Neural progenitor cell (in vitro differentiated cells): ENCODE data around the gene SLC4A5. TPM values are rescaled to one million over a fixed set of nuclear protein-coding genes. Genes with fewer than 3 reads are reported as not detected.

ENCODE experiments used
- DNase-seq: peaks from one replicate; pipeline ENCODE4 v3.0.0-alpha.2; 2016; ENCODE audit warnings: low spot score
- H2AFZ ChIP-seq: fragments of 200-600 bp; sonication (generic); replicated peaks from 2 replicates; pipeline ENCODE4 v1.6.1; 2016; ENCODE audit warnings: antibody characterized with exemption
- H3F3A ChIP-seq: fragments of 200-600 bp; sonication (generic); 2 replicates; pipeline ENCODE4 v1.6.1; 2016; ENCODE audit warnings: antibody characterized with exemption, low read depth
- H3K27ac ChIP-seq: fragments of 200-600 bp; sonication (generic); 2 replicates; pipeline ENCODE4 v1.5.1; 2016; ENCODE audit warnings: mild to moderate bottlenecking
- H3K27me3 ChIP-seq: fragments of 200-600 bp; sonication (generic); 2 replicates; pipeline ENCODE4 v1.6.1; 2016; ENCODE audit warnings: mild to moderate bottlenecking, moderate library complexity
- H3K36me3 ChIP-seq: fragments of 200-600 bp; sonication (generic); 2 replicates; pipeline ENCODE4 v1.5.1; 2016
- H3K4me1 ChIP-seq: fragments of 200-600 bp; sonication (generic); 2 replicates; pipeline ENCODE4 v1.6.1; 2016; ENCODE audit warnings: mixed run types
- H3K4me2 ChIP-seq: fragments of 200-600 bp; sonication (generic); 2 replicates; pipeline ENCODE4 v1.6.1; 2016
- H3K4me3 ChIP-seq: fragments of 200-600 bp; sonication (generic); 2 replicates; pipeline ENCODE4 v1.5.1; 2016
- H3K79me2 ChIP-seq: fragments of 200-600 bp; sonication (generic); 2 replicates; pipeline ENCODE4 v1.6.1; 2016; ENCODE audit warnings: low read depth
- H3K9ac ChIP-seq: fragments of 200-600 bp; sonication (generic); 2 replicates; pipeline ENCODE4 v1.6.1; 2016
- H3K9me3 ChIP-seq: fragments of 200-600 bp; sonication (generic); 2 replicates; pipeline ENCODE4 v1.5.1; 2016; ENCODE audit warnings: low read depth
- H4K20me1 ChIP-seq: fragments of 200-600 bp; sonication (generic); 2 replicates; pipeline ENCODE4 v1.6.1; 2016; ENCODE audit warnings: low read depth
- H3K27ac Mint-ChIP-seq: 3 replicates; pipeline ENCODE4 v1.8.0; 2021; ENCODE audit warnings: mixed read lengths
- H3K27me3 Mint-ChIP-seq: 2 replicates; pipeline ENCODE4 v1.8.0; 2022; ENCODE audit warnings: low read depth, mild to moderate bottlenecking, inconsistent platforms, moderate library complexity, mixed read lengths; ENCODE audit not compliant: insufficient read depth
- H3K36me3 Mint-ChIP-seq: 3 replicates; pipeline ENCODE4 v1.8.0; 2021; ENCODE audit warnings: mixed read lengths
- H3K4me1 Mint-ChIP-seq: 3 replicates; pipeline ENCODE4 v1.8.0; 2021; ENCODE audit warnings: mixed read lengths
- H3K4me3 Mint-ChIP-seq: 3 replicates; pipeline ENCODE4 v1.8.0; 2021; ENCODE audit warnings: mild to moderate bottlenecking, moderate library complexity, mixed read lengths
- H3K9me3 Mint-ChIP-seq: 3 replicates; pipeline ENCODE4 v1.8.0; 2020; ENCODE audit warnings: mixed read lengths
- EZH2 ChIP-seq: fragments of 200-600 bp; sonication (generic); IDR thresholded peaks from 2 replicates; pipeline ENCODE4 v1.6.1; 2017; ENCODE audit warnings: antibody characterized with exemption, mild to moderate bottlenecking, moderate library complexity
- EZH2phosphoT487 ChIP-seq: fragments of 200-600 bp; sonication (generic); IDR thresholded peaks from 2 replicates; pipeline ENCODE4 v1.6.1; 2017; ENCODE audit warnings: antibody characterized with exemption
- total RNA-seq: library from RNA; depleted of rRNA; stranded (reverse); fragments of >200 nt; gene quantifications from 2 replicates; pipeline ENCODE4 v1.2.3, GENCODE V29; 2015; ENCODE audit warnings: low replicate concordance
- TF ChIP-seq, protein P1 (sequence below): fragments of 200-600 bp; sonication (generic); IDR thresholded peaks from 2 replicates; pipeline ENCODE4 v1.5.1; 2017; ENCODE audit warnings: antibody characterized with exemption, mild to moderate bottlenecking

SLC4A5 gene
- total RNA-seq, 1 donor from 2014 or later = 2.0 TPM

DNA sequence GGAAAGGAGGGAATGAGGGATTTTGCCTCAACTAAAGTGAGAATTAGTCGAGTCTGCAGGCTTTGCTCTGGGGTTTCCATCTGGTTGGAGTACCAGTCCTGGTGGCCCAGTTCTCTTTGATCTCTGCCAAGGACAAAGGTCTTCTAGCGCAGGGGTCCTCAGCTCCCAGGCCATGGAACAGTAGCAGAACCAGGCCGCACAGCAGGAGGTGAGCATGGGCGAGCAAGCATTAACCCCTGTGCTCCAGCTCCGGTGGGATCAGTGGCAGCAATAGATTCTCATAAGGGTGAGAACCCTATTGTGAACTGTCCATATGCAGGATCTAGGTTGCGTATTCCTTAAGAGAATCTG, 120.9 kb downstream of the SLC4A5 start:
- peaks cover 11% of the 10 kb centered on the region for H3K36me3 Mint-ChIP-seq
- TF ChIP-seq EZH2phosphoT487 (no peak), EZH2 (no peak)
- TF ChIP-seq, protein P1, sequence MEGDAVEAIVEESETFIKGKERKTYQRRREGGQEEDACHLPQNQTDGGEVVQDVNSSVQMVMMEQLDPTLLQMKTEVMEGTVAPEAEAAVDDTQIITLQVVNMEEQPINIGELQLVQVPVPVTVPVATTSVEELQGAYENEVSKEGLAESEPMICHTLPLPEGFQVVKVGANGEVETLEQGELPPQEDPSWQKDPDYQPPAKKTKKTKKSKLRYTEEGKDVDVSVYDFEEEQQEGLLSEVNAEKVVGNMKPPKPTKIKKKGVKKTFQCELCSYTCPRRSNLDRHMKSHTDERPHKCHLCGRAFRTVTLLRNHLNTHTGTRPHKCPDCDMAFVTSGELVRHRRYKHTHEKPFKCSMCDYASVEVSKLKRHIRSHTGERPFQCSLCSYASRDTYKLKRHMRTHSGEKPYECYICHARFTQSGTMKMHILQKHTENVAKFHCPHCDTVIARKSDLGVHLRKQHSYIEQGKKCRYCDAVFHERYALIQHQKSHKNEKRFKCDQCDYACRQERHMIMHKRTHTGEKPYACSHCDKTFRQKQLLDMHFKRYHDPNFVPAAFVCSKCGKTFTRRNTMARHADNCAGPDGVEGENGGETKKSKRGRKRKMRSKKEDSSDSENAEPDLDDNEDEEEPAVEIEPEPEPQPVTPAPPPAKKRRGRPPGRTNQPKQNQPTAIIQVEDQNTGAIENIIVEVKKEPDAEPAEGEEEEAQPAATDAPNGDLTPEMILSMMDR = no peak
- Histone ChIP-seq H3K4me3 (no peak overlapping the region), H2AFZ (no peak overlapping the region), H3K9me3 (no peaks in the 10 kb centered on the region), H3K4me1 (peaks cover 5% of the 10 kb centered on the region), H3F3A (peaks cover 3% of the 10 kb centered on the region), H3K4me2 (no peak overlapping the region), H3K27ac (no peak overlapping the region), H3K79me2 (no peaks in the 10 kb centered on the region), H3K36me3 (no peaks in the 10 kb centered on the region), H3K9ac (no peak overlapping the region), H3K27me3 (no peaks in the 10 kb centered on the region), H4K20me1 (no peaks in the 10 kb centered on the region)
- peaks cover 8% of the 10 kb centered on the region for H3K27me3 Mint-ChIP-seq
- H3K4me3 Mint-ChIP-seq = no peak overlapping the region
- no peak for DNase-seq
- H3K27ac Mint-ChIP-seq = peak overlapping the region; percentile 67
- peaks cover 9% of the 10 kb centered on the region for H3K4me1 Mint-ChIP-seq
- no peaks in the 10 kb centered on the region for H3K9me3 Mint-ChIP-seq

DNA sequence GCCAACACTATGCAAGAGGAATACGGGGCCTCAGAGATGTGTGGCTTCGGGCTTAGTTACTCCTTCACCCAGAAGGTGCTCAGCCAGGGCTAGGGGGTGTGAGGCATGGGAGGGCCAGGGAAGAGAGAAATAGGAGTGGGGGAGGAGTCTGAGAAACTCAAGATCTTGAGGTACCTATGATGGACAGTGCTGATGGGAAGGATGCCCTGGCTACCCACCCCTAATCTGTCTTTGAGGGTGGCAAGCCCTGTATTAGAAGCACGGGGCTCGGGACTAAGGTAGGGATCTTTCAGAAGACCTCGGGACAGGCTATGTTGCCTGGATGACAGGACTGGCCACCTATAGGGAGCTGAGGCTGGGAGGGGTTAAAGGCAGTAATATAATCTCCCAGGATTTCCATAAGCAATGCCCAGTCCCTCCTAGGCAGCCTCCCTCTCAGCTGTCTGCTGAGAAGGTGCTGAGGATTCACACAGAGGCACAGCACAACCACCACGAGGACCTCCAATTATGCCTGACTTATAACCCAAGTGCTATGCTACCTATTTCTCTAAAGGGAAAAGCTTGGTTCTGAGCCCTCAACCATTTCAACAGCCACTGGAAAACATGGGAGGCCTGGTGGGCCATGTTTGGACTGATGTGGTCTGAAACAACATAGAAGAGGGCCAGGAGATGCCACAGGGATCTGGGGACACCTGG, 121.5 kb downstream of the SLC4A5 start:
- Histone ChIP-seq H3K27me3 (no peaks in the 10 kb centered on the region), H3K4me1 (peaks cover 5% of the 10 kb centered on the region), H3F3A (peaks cover 3% of the 10 kb centered on the region), H3K4me3 (no peak overlapping the region), H2AFZ (no peak overlapping the region), H3K4me2 (no peak overlapping the region), H4K20me1 (no peaks in the 10 kb centered on the region), H3K9me3 (no peaks in the 10 kb centered on the region), H3K36me3 (no peaks in the 10 kb centered on the region), H3K9ac (no peak overlapping the region), H3K79me2 (no peaks in the 10 kb centered on the region), H3K27ac (no peak overlapping the region)
- Mint-ChIP-seq H3K27ac (no peak overlapping the region), H3K4me1 (peaks cover 9% of the 10 kb centered on the region), H3K36me3 (peaks cover 11% of the 10 kb centered on the region), H3K27me3 (peaks cover 8% of the 10 kb centered on the region), H3K4me3 (no peak overlapping the region), H3K9me3 (no peaks in the 10 kb centered on the region)
- DNase-seq = no peak
- TF ChIP-seq, protein P1 = no peak
- TF ChIP-seq EZH2phosphoT487 = no peak
- TF ChIP-seq EZH2 = no peak

DNA sequence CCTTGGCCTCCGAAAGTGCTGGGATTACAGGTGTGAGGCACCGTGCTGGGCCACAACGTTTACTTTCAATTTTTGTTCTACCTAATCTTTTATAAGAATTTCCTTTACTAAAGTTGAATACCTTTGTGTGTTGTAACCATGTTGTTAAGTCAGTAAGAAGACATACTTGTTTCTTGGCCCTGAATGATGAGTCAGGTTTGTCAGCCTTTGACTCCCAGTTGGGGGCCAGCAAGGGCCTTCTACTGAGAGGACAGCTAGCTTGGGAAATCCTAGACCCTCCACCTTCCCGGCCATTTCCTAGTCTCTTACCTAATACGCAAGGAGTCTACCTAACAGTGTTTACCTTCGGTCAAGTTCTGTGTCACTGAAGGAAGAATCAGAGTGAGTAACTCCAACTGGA, 122.1 kb downstream of the SLC4A5 start:
- TF ChIP-seq, protein P1 = no peak
- TF ChIP-seq EZH2 (no peak), EZH2phosphoT487 (no peak)
- H3K9ac ChIP-seq = no peak overlapping the region
- H3K27ac ChIP-seq = no peak overlapping the region
- Mint-ChIP-seq H3K36me3 (peaks cover 11% of the 10 kb centered on the region), H3K27ac (no peak overlapping the region), H3K4me3 (no peak overlapping the region), H3K9me3 (no peaks in the 10 kb centered on the region), H3K27me3 (peaks cover 7% of the 10 kb centered on the region), H3K4me1 (peaks cover 4% of the 10 kb centered on the region)
- no peak overlapping the region for H3K4me3 ChIP-seq
- no peaks in the 10 kb centered on the region for H3K79me2 ChIP-seq
- H3K4me1 ChIP-seq = peaks cover 5% of the 10 kb centered on the region
- H3K36me3 ChIP-seq = no peaks in the 10 kb centered on the region
- H4K20me1 ChIP-seq = no peaks in the 10 kb centered on the region
- H3F3A ChIP-seq = peaks cover 5% of the 10 kb centered on the region
- H3K4me2 ChIP-seq = no peak overlapping the region
- H3K9me3 ChIP-seq = no peaks in the 10 kb centered on the region
- no peaks in the 10 kb centered on the region for H3K27me3 ChIP-seq
- DNase-seq = no peak
- H2AFZ ChIP-seq = no peak overlapping the region
